Fibroblast of the aortic adventitia (primary cell): ENCODE measurements around the gene SLC39A2. TPM values are rescaled to one million over a fixed set of nuclear protein-coding genes. Genes with fewer than 3 reads are reported as not detected.
A peak's percentile ranks its signal among the peaks of the same experiment; 100 is the strongest.

Experiments
- DNase-seq: peaks from one replicate; pipeline ENCODE4 v3.0.0-alpha.2; 2010; ENCODE audit warnings: low read depth
- H3K4me3 ChIP-seq: 2 replicates; pipeline ENCODE4 v1.5.1; 2011; ENCODE audit warnings: low read depth, mild to moderate bottlenecking, control low read depth, low read length, moderate library complexity
- total RNA-seq: library from RNA; depleted of rRNA; stranded (reverse); fragments of >200 nt; gene quantifications from 2 replicates; pipeline ENCODE4 v1.2.3, GENCODE V29; 2012; ENCODE audit warnings: low replicate concordance
- TF ChIP-seq, protein P1 (sequence below): IDR thresholded peaks from 2 replicates; pipeline ENCODE4 v1.5.1; 2011; ENCODE audit warnings: mild to moderate bottlenecking, low read length, control low read depth, inconsistent platforms; ENCODE audit not compliant: insufficient read depth

The SLC39A2 gene
- total RNA-seq, 1 donor: 0.18 TPM

DNA sequence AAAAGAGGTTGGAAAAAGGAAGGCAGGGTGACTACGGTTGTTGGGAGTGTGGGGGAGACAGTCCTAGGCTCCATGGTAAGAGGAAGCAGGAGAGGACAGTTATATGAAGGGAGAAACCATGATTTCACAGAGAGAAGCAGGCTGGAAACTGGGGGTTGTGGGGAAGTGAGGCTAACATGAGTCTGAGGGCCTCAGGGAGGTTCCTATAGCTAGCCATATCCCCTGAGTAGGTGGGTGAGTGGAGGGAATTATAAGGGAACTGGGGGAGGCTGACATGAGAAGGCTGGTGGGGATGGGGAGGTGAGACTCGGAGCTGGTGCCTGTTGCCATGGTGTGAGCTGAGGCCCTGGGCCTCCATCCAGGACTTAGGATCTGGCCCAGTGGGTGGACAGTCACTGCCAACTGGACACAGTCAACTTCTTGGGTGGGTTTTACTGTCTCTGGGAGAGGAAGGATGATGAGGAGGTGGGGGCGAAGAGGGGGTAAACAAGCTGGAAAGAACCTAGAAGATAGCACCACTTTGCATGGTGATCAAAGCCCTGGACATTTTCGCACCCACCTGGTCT is 34.1 kb downstream of the SLC39A2 start:
- H3K4me3 ChIP-seq: no peak overlapping the region
- no peak for DNase-seq
- TF ChIP-seq, protein P1, sequence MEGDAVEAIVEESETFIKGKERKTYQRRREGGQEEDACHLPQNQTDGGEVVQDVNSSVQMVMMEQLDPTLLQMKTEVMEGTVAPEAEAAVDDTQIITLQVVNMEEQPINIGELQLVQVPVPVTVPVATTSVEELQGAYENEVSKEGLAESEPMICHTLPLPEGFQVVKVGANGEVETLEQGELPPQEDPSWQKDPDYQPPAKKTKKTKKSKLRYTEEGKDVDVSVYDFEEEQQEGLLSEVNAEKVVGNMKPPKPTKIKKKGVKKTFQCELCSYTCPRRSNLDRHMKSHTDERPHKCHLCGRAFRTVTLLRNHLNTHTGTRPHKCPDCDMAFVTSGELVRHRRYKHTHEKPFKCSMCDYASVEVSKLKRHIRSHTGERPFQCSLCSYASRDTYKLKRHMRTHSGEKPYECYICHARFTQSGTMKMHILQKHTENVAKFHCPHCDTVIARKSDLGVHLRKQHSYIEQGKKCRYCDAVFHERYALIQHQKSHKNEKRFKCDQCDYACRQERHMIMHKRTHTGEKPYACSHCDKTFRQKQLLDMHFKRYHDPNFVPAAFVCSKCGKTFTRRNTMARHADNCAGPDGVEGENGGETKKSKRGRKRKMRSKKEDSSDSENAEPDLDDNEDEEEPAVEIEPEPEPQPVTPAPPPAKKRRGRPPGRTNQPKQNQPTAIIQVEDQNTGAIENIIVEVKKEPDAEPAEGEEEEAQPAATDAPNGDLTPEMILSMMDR: no peak

DNA sequence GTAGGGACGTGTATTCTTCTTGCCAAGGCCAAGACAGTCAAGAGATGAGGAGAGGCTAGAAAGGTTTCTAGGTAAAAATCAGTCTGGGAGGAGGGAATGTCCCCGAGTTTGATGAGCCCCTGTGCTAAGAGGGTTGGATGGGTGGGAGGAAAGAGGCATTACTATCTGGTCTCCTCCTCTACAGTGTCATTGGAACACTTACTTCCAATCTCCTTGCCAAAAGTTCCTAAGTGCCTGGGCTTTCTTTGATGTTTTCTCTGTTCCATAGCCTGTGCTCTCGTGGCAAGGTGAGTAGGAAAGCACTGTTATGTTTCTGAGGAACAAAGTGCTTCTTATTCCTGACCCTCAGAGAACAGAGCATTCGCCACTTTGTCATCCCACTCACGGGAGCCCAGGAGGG is 35.6 kb downstream of the SLC39A2 start, which contains the start of gene RNASE13:
Gene RNASE13 (minus strand): TSS at position 101 of the 400 bp plus-strand sequence. CDS start 519 bp downstream, outside the sequence.
- H3K4me3 ChIP-seq: no peak within 1 kb of the TSS
- no peak for DNase-seq
- TF ChIP-seq, protein P1: no peak

DNA sequence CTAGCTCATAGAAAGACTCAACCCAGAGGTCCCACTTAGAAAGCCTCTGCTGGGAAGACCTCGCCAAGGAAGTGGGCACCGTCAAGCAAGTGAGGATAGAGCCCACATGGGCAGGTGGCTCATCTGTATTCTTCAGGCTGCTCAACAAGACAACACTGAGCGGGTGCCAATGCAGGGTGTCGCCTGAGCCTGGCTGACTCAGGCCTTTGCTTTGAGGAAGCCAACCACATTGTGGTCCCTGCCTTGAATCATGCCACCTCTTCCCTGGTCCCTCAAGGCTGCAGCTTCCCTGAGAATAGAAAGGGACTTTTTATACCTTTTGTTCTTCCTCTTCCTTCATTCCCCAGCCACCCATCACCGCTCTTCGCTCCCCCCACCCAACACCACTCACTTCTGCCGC is 37.7 kb downstream of the SLC39A2 start:
- TF ChIP-seq, protein P1: no peak
- no peak for DNase-seq

DNA sequence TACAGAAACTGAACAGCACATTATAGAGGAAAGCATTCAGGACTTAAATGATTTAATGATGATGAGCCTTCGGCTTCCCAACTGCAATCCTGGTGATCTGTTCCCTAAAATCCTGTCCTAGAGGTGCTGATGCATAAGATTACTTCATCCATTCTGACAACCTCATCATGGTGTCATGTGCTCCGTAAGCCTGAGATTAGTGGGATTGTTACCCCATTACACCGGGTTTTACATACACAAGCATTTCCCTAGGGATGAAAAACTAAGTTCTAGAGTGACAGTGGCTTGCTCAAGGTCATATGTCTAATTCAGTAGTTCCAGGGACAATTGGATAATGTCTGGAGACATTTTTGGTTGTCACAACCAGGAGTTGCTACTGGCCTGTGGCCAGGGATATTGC is 38.1 kb downstream of the SLC39A2 start:
- DNase-seq: no peak
- H3K4me3 ChIP-seq: no peak overlapping the region
- TF ChIP-seq, protein P1: no peak

More for the DNA sequence above, 37.7 kb downstream of the SLC39A2 start:
- no peak overlapping the region for H3K4me3 ChIP-seq

DNA sequence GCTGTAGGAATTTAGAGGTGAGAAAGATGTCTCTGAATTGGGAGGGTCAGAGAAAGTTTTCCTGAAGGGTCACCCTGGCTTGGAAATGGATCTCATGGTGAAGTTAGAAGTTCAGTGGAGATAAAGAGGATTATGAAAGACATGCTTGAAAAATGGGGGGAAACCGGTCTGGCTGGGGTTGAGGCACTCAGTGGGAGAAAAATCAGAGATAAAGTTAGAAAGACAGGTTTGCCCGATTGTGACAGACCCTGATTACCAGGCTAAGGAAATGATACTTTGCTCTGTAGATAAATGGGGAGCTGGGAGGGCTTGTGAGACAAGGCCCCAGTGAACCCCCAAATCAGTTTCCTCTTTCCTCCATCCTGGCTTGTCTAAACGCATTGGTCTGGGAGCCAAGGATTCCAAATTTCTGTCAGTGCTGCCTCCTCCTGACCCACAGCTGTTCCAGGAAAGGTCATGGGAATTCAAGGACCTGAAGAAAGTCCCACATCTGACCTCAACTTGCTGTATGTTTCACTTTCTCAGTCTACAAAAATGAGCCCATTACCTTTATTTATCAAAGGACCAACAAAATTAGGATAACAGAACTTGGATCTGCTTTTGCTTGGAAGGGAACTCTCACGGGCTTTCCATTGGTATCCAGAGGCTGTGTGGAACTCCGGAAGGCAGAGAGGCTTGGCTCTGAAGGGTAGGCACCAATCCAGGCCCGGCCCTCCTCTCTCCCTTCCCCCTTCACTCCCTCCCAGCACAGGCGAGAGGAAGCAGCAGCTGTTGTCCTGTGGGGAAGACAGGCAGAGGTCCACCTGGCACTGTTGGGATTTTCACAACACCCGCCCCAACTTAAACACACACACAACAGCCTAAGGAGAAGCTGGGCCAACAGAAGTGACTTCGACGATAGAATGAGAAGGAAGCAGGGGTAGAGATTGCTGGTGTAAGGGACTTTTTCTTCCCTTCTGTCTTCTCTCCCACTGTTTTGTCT is 39.6 kb downstream of the SLC39A2 start:
- no peak overlapping the region for H3K4me3 ChIP-seq
- DNase-seq: peak; percentile 87

DNA sequence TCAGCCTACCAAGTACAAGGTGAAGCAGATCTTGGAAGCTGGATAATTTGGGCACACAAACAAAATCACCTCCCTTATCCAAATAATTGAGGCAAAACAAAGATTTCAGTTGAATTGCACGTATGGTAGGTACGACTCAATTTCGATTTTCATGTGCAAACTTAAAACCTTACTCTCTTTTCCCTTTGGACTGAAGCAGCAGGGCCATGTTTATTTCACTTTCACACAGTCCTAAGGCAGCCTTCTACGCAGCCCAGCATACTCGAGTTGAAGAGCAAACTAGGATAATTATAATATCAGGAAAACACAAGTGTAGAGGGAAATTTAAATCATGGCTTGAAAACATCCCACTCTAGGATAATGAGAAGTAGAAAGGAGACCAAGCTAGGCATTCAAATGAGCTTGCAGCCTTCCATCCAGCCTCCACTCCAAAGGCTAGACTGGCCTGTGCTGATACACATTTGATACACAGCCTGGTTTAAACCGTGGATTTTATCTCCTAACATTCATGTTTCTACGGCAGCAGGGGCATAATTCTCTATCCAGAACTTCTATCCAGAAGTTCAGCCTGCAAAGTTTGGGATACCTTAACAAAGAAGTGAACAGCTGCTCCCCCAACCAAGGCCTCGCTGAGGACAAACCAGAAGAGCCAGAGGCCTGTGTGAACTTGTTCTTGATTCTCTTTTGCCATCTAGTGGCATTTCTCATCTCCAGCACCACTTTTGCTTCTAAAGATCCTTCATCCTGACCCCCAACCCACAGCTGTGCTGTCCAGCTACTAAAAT is 40.7 kb downstream of the SLC39A2 start:
- TF ChIP-seq, protein P1: peak; percentile 70
- no peak overlapping the region for H3K4me3 ChIP-seq
- peak; percentile 84 for DNase-seq

More for the DNA sequence above, 39.6 kb downstream of the SLC39A2 start:
- TF ChIP-seq, protein P1: no peak
